GM23338 (cell line): Measurements from ENCODE around the gene CAPN7. TPM values are rescaled to one million over a fixed set of nuclear protein-coding genes. Genes with fewer than 3 reads are reported as not detected.

Source experiments
- ATAC-seq: fragments of 200-7000 bp; cut with Tn5 transposase; 3 replicates; pipeline ENCODE4 v1.9.1; 2020
- DNase-seq: peaks from one replicate; pipeline ENCODE4 v3.0.0-alpha.2; 2015; ENCODE audit warnings: low spot score
- H2AFZ ChIP-seq: fragments of 200-600 bp; sonication (generic); 2 replicates; pipeline ENCODE4 v1.8.0; 2016; ENCODE audit warnings: antibody characterized with exemption, mild to moderate bottlenecking, moderate library complexity
- H3F3A ChIP-seq: fragments of 200-600 bp; sonication (generic); replicated peaks from 2 replicates; pipeline ENCODE4 v1.8.0; 2017; ENCODE audit warnings: antibody characterized with exemption, mixed run types, low read depth
- H3K27ac ChIP-seq: fragments of 200-600 bp; sonication (generic); 2 replicates; pipeline ENCODE4 v1.6.1; 2016; ENCODE audit warnings: low read depth
- H3K27me3 ChIP-seq: fragments of 200-600 bp; sonication (generic); 2 replicates; pipeline ENCODE4 v1.8.0; 2016; ENCODE audit warnings: mild to moderate bottlenecking, mixed run types, moderate library complexity; ENCODE audit not compliant: insufficient read depth
- H3K36me3 ChIP-seq: fragments of 200-600 bp; sonication (generic); 2 replicates; pipeline ENCODE4 v1.8.0; 2016; ENCODE audit warnings: mild to moderate bottlenecking; ENCODE audit not compliant: insufficient read depth
- H3K4me1 ChIP-seq: fragments of 200-600 bp; sonication (generic); 2 replicates; pipeline ENCODE4 v1.8.0; 2016; ENCODE audit warnings: mild to moderate bottlenecking, moderate library complexity; ENCODE audit not compliant: insufficient read depth
- H3K4me2 ChIP-seq: fragments of 200-600 bp; sonication (generic); 2 replicates; pipeline ENCODE4 v1.7.1; 2017; ENCODE audit warnings: mixed run types
- H3K4me3 ChIP-seq: fragments of 200-600 bp; sonication (generic); 2 replicates; pipeline ENCODE4 v1.6.1; 2016; ENCODE audit warnings: mixed run types
- H3K79me2 ChIP-seq: fragments of 200-600 bp; sonication (generic); replicated peaks from 2 replicates; pipeline ENCODE4 v1.8.0; 2017; ENCODE audit warnings: mild to moderate bottlenecking; ENCODE audit not compliant: insufficient read depth
- H3K9me2 ChIP-seq: fragments of 200-600 bp; sonication (generic); 2 replicates; pipeline ENCODE4 v1.8.0; 2017; ENCODE audit not compliant: insufficient read depth
- H4K20me1 ChIP-seq: fragments of 200-600 bp; sonication (generic); replicated peaks from 2 replicates; pipeline ENCODE4 v1.8.0; 2017; ENCODE audit warnings: mild to moderate bottlenecking; ENCODE audit not compliant: insufficient read depth
- H3K27ac Mint-ChIP-seq: 2 replicates; pipeline ENCODE4 v1.8.0; 2020; ENCODE audit warnings: inconsistent platforms, mild to moderate bottlenecking, moderate library complexity, mixed read lengths
- H3K27me3 Mint-ChIP-seq: 3 replicates; pipeline ENCODE4 v1.8.0; 2022; ENCODE audit warnings: low read depth, mild to moderate bottlenecking, moderate library complexity, mixed read lengths, inconsistent platforms; ENCODE audit not compliant: insufficient read depth, poor library complexity
- H3K36me3 Mint-ChIP-seq: 3 replicates; pipeline ENCODE4 v1.8.0; 2021; ENCODE audit warnings: low read depth, mild to moderate bottlenecking, inconsistent platforms, moderate library complexity, mixed read lengths
- H3K4me1 Mint-ChIP-seq: 3 replicates; pipeline ENCODE4 v1.8.0; 2020; ENCODE audit warnings: mild to moderate bottlenecking, inconsistent platforms, mixed read lengths
- H3K4me3 Mint-ChIP-seq: 3 replicates; pipeline ENCODE4 v1.8.0; 2021; ENCODE audit warnings: moderate library complexity, mild to moderate bottlenecking, inconsistent platforms, mixed read lengths
- H3K9me3 Mint-ChIP-seq: 3 replicates; pipeline ENCODE4 v1.8.0; 2020; ENCODE audit warnings: moderate library complexity, mild to moderate bottlenecking, inconsistent platforms, mixed read lengths
- CREB1 ChIP-seq: fragments of 250-450 bp; sonication (Bioruptor Pico); IDR thresholded peaks from 2 replicates; pipeline ENCODE4 v1.5.0; 2020; ENCODE audit warnings: low read depth, mild to moderate bottlenecking, moderate library complexity
- EZH2 ChIP-seq: fragments of 200-600 bp; sonication (generic); IDR thresholded peaks from one replicate; pipeline ENCODE4 v1.8.0; 2017; ENCODE audit warnings: antibody characterized with exemption, mild to moderate bottlenecking, low read depth; ENCODE audit not compliant: unreplicated experiment
- JUNB ChIP-seq: IDR thresholded peaks from one replicate; pipeline ENCODE4 v1.6.1; 2016; ENCODE audit warnings: antibody characterized with exemption; ENCODE audit not compliant: unreplicated experiment
- POLR2AphosphoS5 ChIP-seq: IDR thresholded peaks from 2 replicates; pipeline ENCODE4 v1.6.1; 2016; ENCODE audit warnings: antibody characterized with exemption, low read depth
- REST ChIP-seq: IDR thresholded peaks from one replicate; pipeline ENCODE4 v1.6.1; 2018; ENCODE audit warnings: antibody characterized with exemption; ENCODE audit not compliant: unreplicated experiment
- STAT1 ChIP-seq: IDR thresholded peaks from one replicate; pipeline ENCODE4 v1.6.1; 2016; ENCODE audit warnings: antibody characterized with exemption; ENCODE audit not compliant: unreplicated experiment
- ZNF114 ChIP-seq: fragments of 250-450 bp; sonication (Bioruptor Pico); IDR thresholded peaks from 2 replicates; pipeline ENCODE4 v1.5.0; 2020; ENCODE audit warnings: mild to moderate bottlenecking, moderate library complexity
- ZNF331 ChIP-seq: fragments of 250-450 bp; sonication (Bioruptor Pico); IDR thresholded peaks from 2 replicates; pipeline ENCODE4 v1.5.0; 2020; ENCODE audit warnings: low read depth, mild to moderate bottlenecking, moderate library complexity
- polyA plus RNA-seq: library from polyadenylated mRNA; unstranded; fragments of >200 nt; fragmentation: Nextera tagmentation; extraction: Ambion mirVana; gene quantifications from 2 replicates; pipeline ENCODE4 v1.2.1, GENCODE V29; 2016
- total RNA-seq: library from RNA; depleted of rRNA; stranded (reverse); fragments of >200 nt; shearing (Covaris generic); gene quantifications from 2 replicates; pipeline ENCODE4 v1.2.3, GENCODE V29; 2014
- TF ChIP-seq, protein P1 (sequence below), 2 experiments: fragments of 200-600 bp in 1 of 2; sonication (generic) in 1 of 2; conservative IDR thresholded peaks; 2 replicates each; pipeline versions ENCODE4 v1.5.1 to v1.6.1; 2016 to 2017; ENCODE audit warnings: antibody characterized with exemption in 2 of 2, low read depth in 2 of 2, mild to moderate bottlenecking in 2 of 2, moderate library complexity in 1 of 2
- TF ChIP-seq, protein P2 (sequence below): IDR thresholded peaks from 2 replicates; pipeline ENCODE4 v1.6.1; 2016; ENCODE audit warnings: antibody characterized with exemption

CAPN7 gene
- total and polyA plus RNA-seq, 2 experiments from 2014 or later = 9.9 to 18.1 TPM

DNA sequence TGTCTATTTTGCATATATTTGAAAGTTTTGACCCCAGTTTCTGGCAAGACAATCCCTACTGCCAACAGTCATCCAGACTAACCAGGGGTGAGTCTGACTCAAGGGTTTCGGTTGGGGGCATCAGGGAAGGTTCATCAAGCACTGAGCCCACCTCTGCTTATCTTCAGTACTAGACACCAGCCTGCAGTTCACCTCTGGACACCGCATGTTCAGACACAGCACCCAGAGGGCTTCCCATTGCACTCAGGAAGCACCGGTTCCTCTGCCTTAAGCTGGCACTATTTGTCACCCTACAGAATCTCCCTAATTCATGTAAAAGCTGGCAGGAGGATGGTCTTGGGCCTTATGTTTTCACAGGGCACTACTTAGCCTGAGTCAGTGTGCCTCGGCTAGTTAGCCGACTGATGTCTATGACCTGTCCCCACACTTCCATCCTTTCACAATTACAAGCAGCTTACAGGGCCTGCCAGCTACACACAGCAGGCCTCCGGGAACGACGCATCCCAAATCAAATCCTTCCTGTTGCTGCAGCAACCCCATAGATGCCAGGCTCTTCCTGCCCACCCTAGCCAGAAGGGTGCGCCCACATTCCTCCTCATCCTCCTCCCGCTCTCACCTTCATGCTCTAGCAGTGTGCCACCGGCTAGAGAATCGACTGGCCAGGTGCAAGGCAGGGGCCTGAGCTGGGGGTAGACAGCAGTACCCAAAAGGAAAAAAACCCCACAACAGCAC, 73.8 kb downstream of the CAPN7 start:
- ATAC-seq (peak; percentile 44), DNase-seq (no peak)
- Mint-ChIP-seq H3K4me1 (peaks cover 26% of the 10 kb centered on the region), H3K36me3 (no peaks in the 10 kb centered on the region), H3K4me3 (no peak overlapping the region), H3K27ac (no peak overlapping the region), H3K9me3 (no peaks in the 10 kb centered on the region; the same call in 2 of the 3 replicates), H3K27me3 (peaks cover 8% of the 10 kb centered on the region)
- no peak overlapping the region for H2AFZ ChIP-seq
- no peak overlapping the region for H3K27ac ChIP-seq
- no peak overlapping the region for H3K4me2 ChIP-seq
- no peaks in the 10 kb centered on the region for H4K20me1 ChIP-seq
- no peaks in the 10 kb centered on the region for H3K9me2 ChIP-seq
- peaks cover 9% of the 10 kb centered on the region for H3K4me1 ChIP-seq
- no peak overlapping the region for H3K4me3 ChIP-seq
- TF ChIP-seq REST = no peak
- TF ChIP-seq, protein P1, sequence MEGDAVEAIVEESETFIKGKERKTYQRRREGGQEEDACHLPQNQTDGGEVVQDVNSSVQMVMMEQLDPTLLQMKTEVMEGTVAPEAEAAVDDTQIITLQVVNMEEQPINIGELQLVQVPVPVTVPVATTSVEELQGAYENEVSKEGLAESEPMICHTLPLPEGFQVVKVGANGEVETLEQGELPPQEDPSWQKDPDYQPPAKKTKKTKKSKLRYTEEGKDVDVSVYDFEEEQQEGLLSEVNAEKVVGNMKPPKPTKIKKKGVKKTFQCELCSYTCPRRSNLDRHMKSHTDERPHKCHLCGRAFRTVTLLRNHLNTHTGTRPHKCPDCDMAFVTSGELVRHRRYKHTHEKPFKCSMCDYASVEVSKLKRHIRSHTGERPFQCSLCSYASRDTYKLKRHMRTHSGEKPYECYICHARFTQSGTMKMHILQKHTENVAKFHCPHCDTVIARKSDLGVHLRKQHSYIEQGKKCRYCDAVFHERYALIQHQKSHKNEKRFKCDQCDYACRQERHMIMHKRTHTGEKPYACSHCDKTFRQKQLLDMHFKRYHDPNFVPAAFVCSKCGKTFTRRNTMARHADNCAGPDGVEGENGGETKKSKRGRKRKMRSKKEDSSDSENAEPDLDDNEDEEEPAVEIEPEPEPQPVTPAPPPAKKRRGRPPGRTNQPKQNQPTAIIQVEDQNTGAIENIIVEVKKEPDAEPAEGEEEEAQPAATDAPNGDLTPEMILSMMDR (conservative IDR thresholded peaks at IDR 0.05; ENCODE audit: low read depth in 2 of 2) = peak in 1 of 2 experiments; percentile 42; a peak in 2 of 4 replicates
- H3F3A ChIP-seq = no peaks in the 10 kb centered on the region
- no peaks in the 10 kb centered on the region for H3K79me2 ChIP-seq
- H3K27me3 ChIP-seq = no peaks in the 10 kb centered on the region
- H3K36me3 ChIP-seq = no peaks in the 10 kb centered on the region

- Histone ChIP-seq H2AFZ (no peak overlapping the region), H3K4me3 (no peak overlapping the region), H3K79me2 (no peaks in the 10 kb centered on the region), H3F3A (no peaks in the 10 kb centered on the region), H4K20me1 (no peaks in the 10 kb centered on the region), H3K4me1 (peaks cover 9% of the 10 kb centered on the region), H3K27me3 (no peaks in the 10 kb centered on the region), H3K4me2 (no peak overlapping the region), H3K36me3 (no peaks in the 10 kb centered on the region), H3K9me2 (no peaks in the 10 kb centered on the region), H3K27ac (no peak overlapping the region)
- peaks cover 5% of the 10 kb centered on the region for H3K27me3 Mint-ChIP-seq
- no peak overlapping the region for H3K4me3 Mint-ChIP-seq
- ATAC-seq = no peak
- H3K9me3 Mint-ChIP-seq = no peaks in the 10 kb centered on the region; the same call in 2 of the 3 replicates
- no peaks in the 10 kb centered on the region for H3K36me3 Mint-ChIP-seq
- no peak overlapping the region for H3K27ac Mint-ChIP-seq
- no peak for DNase-seq
- peaks cover 33% of the 10 kb centered on the region for H3K4me1 Mint-ChIP-seq
- TF ChIP-seq ZNF114 (CRISPR knock-in tag) (no peak), STAT1 (no peak), JUNB (no peak), POLR2AphosphoS5 (no peak), ZNF331 (CRISPR knock-in tag) (no peak), REST (no peak), CREB1 (CRISPR knock-in tag) (no peak), EZH2 (no peak)
- TF ChIP-seq, protein P2, sequence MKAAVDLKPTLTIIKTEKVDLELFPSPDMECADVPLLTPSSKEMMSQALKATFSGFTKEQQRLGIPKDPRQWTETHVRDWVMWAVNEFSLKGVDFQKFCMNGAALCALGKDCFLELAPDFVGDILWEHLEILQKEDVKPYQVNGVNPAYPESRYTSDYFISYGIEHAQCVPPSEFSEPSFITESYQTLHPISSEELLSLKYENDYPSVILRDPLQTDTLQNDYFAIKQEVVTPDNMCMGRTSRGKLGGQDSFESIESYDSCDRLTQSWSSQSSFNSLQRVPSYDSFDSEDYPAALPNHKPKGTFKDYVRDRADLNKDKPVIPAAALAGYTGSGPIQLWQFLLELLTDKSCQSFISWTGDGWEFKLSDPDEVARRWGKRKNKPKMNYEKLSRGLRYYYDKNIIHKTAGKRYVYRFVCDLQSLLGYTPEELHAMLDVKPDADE = no peak
Measured at GRCh38 chr3:15280853-15281532, 74.9 kb downstream of the CAPN7 start.
